Gastroesophageal sphincter (tissue), 4 donors: ENCODE results near the gene ARID1A. TPM values are rescaled to one million over a fixed set of nuclear protein-coding genes. Genes with fewer than 3 reads are reported as not detected.

Source experiments
- ATAC-seq: fragments of 150-250 bp; one replicate; pipeline ENCODE4 v1.9.1; 2016; ENCODE audit warnings: mild to moderate bottlenecking, moderate library complexity
- H3K27ac ChIP-seq, 4 donors: fragments of 200-600 bp; sonication (generic) in 3 of 4; 1 replicate in 3 of 4; 2 replicates in 1 of 4; pipeline ENCODE4 v1.5.1; 2016 to 2019
- H3K27me3 ChIP-seq: fragments of 200-600 bp; sonication (generic); one replicate; pipeline ENCODE4 v1.5.1; 2019
- H3K36me3 ChIP-seq, 2 donors: fragments of 200-600 bp; sonication (generic); one replicate each; pipeline ENCODE4 v1.5.1; 2019; ENCODE audit warnings: control low read depth in 1 of 2
- H3K4me1 ChIP-seq, 3 donors: fragments of 200-600 bp; sonication (generic); 1 replicate in 2 of 3; 2 replicates in 1 of 3; pipeline ENCODE4 v1.5.1; 2016 to 2019; ENCODE audit warnings: control low read depth in 2 of 3
- H3K4me3 ChIP-seq, 2 donors: fragments of 200-600 bp; sonication (generic); one replicate each; pipeline ENCODE4 v1.5.1; 2019; ENCODE audit warnings: mild to moderate bottlenecking in 1 of 2, moderate library complexity in 1 of 2
- H3K9me3 ChIP-seq, 3 donors: fragments of 200-600 bp; sonication (generic); one replicate each; pipeline ENCODE4 v1.5.1; 2017 to 2019; ENCODE audit warnings: control low read depth in 2 of 3
- EP300 ChIP-seq: sonication (generic); formaldehyde crosslinking; IDR thresholded peaks from one replicate; pipeline ENCODE4 v1.6.1; 2017; ENCODE audit warnings: antibody characterized with exemption, mild to moderate bottlenecking
- POLR2A ChIP-seq, 2 donors: fragments of 450-650 bp; IDR thresholded peaks; one replicate each; pipeline ENCODE4 v1.6.1; 2017; ENCODE audit warnings: antibody characterized with exemption in 2 of 2, mild to moderate bottlenecking in 2 of 2, moderate library complexity in 1 of 2
- POLR2AphosphoS5 ChIP-seq: sonication (generic); formaldehyde crosslinking; IDR thresholded peaks from one replicate; pipeline ENCODE4 v1.6.1; 2017; ENCODE audit warnings: antibody characterized with exemption
- WGBS, 2 donors: methylation state at CpG; one replicate each; pipeline ENCODE4 v1.1.5; 2018; ENCODE audit warnings: low coverage in 1 of 2; 5-methylcytosine and 5-hydroxymethylcytosine counted together
- total RNA-seq, 4 donors: library from RNA; depleted of rRNA; stranded (reverse); fragments of >200 nt; gene quantifications; one replicate each; pipeline ENCODE4 v1.1.0, GENCODE V29; 2016
- TF ChIP-seq, protein P1 (sequence below), 4 experiments: fragments of 200-600 bp in 2 of 4; fragments of 450-650 bp in 2 of 4; sonication (generic) in 1 of 4; IDR thresholded peaks; one replicate each; pipeline ENCODE4 v1.5.1; 2017 to 2019; ENCODE audit warnings: antibody characterized with exemption in 4 of 4, mild to moderate bottlenecking in 2 of 4, moderate library complexity in 2 of 4

The ARID1A gene
- total RNA-seq, 4 donors from 2014 or later = 28.2 to 64.2 (median 42.6) TPM

DNA sequence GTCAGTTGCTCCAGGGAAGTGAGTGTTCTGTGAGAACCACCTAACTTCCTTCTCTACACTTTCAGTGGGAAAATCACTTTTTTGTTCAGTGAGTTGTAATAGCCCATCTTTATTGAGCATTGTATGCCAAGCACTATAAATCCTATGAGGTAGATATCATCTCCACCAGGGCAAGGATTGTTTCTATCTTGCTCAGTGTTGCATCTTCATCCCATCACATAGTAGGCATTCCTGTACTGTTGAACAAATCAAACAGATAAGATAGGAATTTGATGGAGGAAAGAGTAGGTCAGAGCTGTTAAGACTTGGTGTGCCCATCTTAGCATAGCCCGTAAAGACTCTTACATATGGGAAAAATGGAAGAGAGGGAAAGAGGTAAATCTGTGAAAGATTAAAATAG lies 89.1 kb downstream of the ARID1A start:
- Histone ChIP-seq H3K27ac (peak overlapping the region; percentile 60 to 99 (median 88)), H3K9me3 (no peaks in the 10 kb centered on the region), H3K4me1 (peaks cover 10 to 70% (median 32%) of the 10 kb centered on the region in 3 donors), H3K27me3 (no peaks in the 10 kb centered on the region), H3K4me3 (no peak overlapping the region), H3K36me3 (peaks cover 0 to 17% of the 10 kb centered on the region in 2 donors)
- TF ChIP-seq POLR2A (IDR thresholded peaks at IDR 0.05) (no peak), POLR2AphosphoS5 (no peak), EP300 (no peak)
- TF ChIP-seq, protein P1, sequence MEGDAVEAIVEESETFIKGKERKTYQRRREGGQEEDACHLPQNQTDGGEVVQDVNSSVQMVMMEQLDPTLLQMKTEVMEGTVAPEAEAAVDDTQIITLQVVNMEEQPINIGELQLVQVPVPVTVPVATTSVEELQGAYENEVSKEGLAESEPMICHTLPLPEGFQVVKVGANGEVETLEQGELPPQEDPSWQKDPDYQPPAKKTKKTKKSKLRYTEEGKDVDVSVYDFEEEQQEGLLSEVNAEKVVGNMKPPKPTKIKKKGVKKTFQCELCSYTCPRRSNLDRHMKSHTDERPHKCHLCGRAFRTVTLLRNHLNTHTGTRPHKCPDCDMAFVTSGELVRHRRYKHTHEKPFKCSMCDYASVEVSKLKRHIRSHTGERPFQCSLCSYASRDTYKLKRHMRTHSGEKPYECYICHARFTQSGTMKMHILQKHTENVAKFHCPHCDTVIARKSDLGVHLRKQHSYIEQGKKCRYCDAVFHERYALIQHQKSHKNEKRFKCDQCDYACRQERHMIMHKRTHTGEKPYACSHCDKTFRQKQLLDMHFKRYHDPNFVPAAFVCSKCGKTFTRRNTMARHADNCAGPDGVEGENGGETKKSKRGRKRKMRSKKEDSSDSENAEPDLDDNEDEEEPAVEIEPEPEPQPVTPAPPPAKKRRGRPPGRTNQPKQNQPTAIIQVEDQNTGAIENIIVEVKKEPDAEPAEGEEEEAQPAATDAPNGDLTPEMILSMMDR (IDR thresholded peaks at IDR 0.05) = no peak
- no peak for ATAC-seq
- 83 to 88% methylated on average over 1 of the region's 1 CpG for WGBS, 2 donors

DNA sequence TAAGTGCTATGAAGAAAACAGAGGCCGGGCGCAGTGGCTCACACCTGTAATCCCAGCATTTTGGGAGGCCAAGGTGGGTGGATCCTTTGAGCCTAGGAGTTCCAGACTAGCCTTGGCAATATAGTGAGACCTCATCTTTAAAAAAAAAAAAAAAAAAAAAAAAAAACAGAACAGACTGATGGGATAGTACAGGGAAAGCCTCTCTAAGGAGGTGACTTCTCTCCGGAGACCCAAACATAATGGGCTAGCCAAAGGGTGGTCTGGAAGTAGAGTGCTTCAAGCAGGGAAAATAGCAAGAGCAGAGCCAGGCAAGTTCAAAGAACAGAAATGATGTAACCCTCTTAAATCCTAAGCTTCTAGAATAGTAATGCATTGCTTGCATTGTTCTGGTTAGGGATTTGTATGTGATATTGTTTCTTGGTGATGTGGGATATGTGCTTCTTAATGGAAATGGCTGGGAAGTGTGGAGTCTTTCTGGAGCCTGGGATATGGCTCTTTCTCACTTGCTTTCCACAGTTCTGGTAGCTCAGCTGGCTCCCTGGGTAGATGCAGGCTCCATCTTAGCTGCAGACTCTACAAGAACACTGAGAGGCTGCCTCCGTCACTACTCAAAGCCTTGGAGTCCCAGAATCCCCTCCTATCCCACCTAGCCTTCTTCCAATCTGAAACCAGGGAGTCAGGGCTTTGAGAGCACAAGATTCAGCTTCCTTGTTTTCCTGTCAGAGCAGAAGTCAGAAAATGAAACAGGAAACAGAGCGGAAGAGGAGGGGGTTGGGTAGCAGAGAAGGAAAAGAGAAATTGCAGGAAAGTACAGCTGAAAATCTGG lies 90.0 kb downstream of the ARID1A start:
- H3K4me3 ChIP-seq = peak overlapping the region in 1 of 2 donors; percentile 5
- H3K9me3 ChIP-seq = no peaks in the 10 kb centered on the region
- TF ChIP-seq, protein P1 (IDR thresholded peaks at IDR 0.05) = no peak
- no peak for TF ChIP-seq POLR2AphosphoS5
- no peak for TF ChIP-seq EP300
- TF ChIP-seq POLR2A (IDR thresholded peaks at IDR 0.05) = no peak
- H3K27ac ChIP-seq = peak overlapping the region; percentile 99 to 100 (median 100)
- ATAC-seq = no peak
- peaks cover 10 to 79% (median 32%) of the 10 kb centered on the region in 3 donors for H3K4me1 ChIP-seq
- H3K27me3 ChIP-seq = no peaks in the 10 kb centered on the region
- H3K36me3 ChIP-seq = peaks cover 0 to 11% of the 10 kb centered on the region in 2 donors
- WGBS, 2 donors = 68 to 100% methylated on average over 1 to 4 of the region's 5 CpGs

DNA sequence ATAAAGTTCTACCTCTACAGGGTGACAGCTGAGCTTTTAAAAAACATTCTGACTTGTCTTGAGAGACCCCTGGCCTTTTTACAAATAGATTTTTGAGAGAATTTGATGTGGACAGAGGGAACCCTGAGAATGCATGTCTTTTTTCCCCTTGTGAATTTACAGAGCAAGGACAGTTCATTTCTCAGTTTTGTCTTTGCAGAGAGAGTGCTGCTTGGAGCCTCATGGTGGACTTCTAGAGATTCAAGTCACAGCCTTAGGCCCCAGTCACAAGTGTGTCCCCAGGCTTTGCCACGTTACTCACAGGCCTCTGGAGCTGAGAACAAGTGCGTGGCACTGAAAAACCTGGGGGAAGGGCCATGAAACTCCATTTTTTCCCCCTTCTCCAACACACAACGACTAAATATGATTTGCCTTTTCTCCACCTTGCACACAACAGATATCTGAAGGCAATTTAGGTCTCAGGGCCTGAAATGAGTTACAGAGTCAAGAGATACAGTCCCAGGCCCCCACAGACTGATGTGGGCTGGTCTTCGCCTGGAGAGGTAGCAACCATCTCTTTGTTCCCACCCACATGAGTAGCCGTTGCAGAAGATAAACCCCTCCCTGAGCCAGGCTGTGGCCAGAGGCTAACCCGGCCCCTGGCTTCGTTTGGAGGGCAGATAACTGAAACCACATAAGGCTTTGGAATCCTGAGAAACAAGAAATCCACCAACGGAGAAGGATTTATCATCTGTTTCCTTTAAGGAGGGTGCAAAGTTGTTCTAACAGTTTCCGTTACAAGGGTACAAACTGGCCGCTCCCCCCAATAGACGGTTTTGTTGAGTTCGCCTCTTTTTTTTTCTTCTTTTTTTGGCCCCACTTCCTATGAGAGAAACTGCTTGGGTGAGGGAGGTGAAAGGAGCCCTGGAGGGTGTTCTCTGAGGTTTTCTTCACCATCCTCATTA lies 90.9 kb downstream of the ARID1A start:
- peaks cover 10 to 85% (median 32%) of the 10 kb centered on the region in 3 donors for H3K4me1 ChIP-seq
- peaks cover 0 to 13% of the 10 kb centered on the region in 2 donors for H3K36me3 ChIP-seq
- H3K27me3 ChIP-seq = no peaks in the 10 kb centered on the region
- H3K4me3 ChIP-seq = peak overlapping the region; percentile 85 to 98
- TF ChIP-seq EP300 (no peak), POLR2A (IDR thresholded peaks at IDR 0.05) (peak in 1 of 2 donors; percentile 46), POLR2AphosphoS5 (peak; percentile 77)
- TF ChIP-seq, protein P1 (IDR thresholded peaks at IDR 0.05) = no peak
- 0% methylated on average over 5 to 6 of the region's 12 CpGs for WGBS, 2 donors
- H3K9me3 ChIP-seq = no peaks in the 10 kb centered on the region
- H3K27ac ChIP-seq = peak overlapping the region; percentile 99 to 100 (median 100)
- peak; percentile 57 for ATAC-seq

DNA sequence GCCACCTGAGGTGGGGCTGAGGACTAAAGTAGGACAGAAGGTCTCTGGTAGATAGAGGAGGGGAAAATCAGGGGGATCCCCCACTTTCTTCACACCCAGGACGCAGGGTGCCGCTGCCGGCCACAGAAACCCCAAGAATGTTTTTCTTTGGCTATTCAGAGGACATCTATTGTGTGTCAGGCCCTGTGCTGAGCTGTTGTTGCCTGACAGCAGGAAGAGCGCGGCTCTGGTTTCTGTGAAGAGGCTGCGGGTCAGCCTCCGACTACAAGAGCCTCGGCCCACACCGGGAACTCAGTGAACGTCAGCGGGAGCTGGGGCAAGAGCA lies 91.5 kb downstream of the ARID1A start:
- Histone ChIP-seq H3K27ac (peak overlapping the region; percentile 99 to 100 (median 100)), H3K9me3 (no peaks in the 10 kb centered on the region), H3K4me3 (peak overlapping the region; percentile 85 to 98), H3K36me3 (peaks cover 0 to 16% of the 10 kb centered on the region in 2 donors), H3K27me3 (no peaks in the 10 kb centered on the region), H3K4me1 (peaks cover 10 to 81% (median 32%) of the 10 kb centered on the region in 3 donors)
- WGBS, 2 donors = 0% methylated on average over 1 to 5 of the region's 11 CpGs
- ATAC-seq = peak; percentile 20
- TF ChIP-seq, protein P1 (IDR thresholded peaks at IDR 0.05) = no peak
- no peak for TF ChIP-seq EP300
- TF ChIP-seq POLR2AphosphoS5 = no peak
- no peak for TF ChIP-seq POLR2A (IDR thresholded peaks at IDR 0.05)
